Glutamatergic neuron (in vitro differentiated cells): ENCODE measurements around the gene ARSD. TPM values are rescaled to one million over a fixed set of nuclear protein-coding genes. Genes with fewer than 3 reads are reported as not detected.

ENCODE experiments used
- DNase-seq: peaks from one replicate; pipeline ENCODE4 v3.0.0; 2022
- H3K27ac Mint-ChIP-seq: one replicate; pipeline ENCODE4 v1.8.0; 2020; ENCODE audit warnings: mild to moderate bottlenecking, mixed read lengths, inconsistent platforms; ENCODE audit not compliant: unreplicated experiment
- H3K27me3 Mint-ChIP-seq: one replicate; pipeline ENCODE4 v1.8.0; 2020; ENCODE audit warnings: mild to moderate bottlenecking, moderate library complexity, mixed read lengths, inconsistent platforms; ENCODE audit not compliant: unreplicated experiment
- H3K36me3 Mint-ChIP-seq: one replicate; pipeline ENCODE4 v1.8.0; 2020; ENCODE audit warnings: mild to moderate bottlenecking, mixed read lengths, inconsistent platforms; ENCODE audit not compliant: unreplicated experiment
- H3K4me1 Mint-ChIP-seq: one replicate; pipeline ENCODE4 v1.8.0; 2020; ENCODE audit warnings: mild to moderate bottlenecking, low read depth, mixed read lengths, inconsistent platforms; ENCODE audit not compliant: unreplicated experiment
- H3K4me3 Mint-ChIP-seq: one replicate; pipeline ENCODE4 v1.8.0; 2020; ENCODE audit warnings: mild to moderate bottlenecking, mixed read lengths, inconsistent platforms; ENCODE audit not compliant: unreplicated experiment
- H3K9me3 Mint-ChIP-seq: one replicate; pipeline ENCODE4 v1.8.0; 2020; ENCODE audit warnings: mild to moderate bottlenecking, moderate library complexity, mixed read lengths, inconsistent platforms; ENCODE audit not compliant: unreplicated experiment
- CTCF ChIP-seq: fragments of 200-600 bp; sonication (generic); IDR thresholded peaks from one replicate; pipeline ENCODE4 v1.5.0; 2021; ENCODE audit not compliant: partially characterized antibody, unreplicated experiment
- total RNA-seq: library from RNA; stranded (reverse); fragmentation: NEBNext Ultra II Directional; extraction: Animal tissue kit (Norgen Biotek cat#: 25700); gene quantifications from one replicate; pipeline ENCODE4 v1.2.1, GENCODE V29; 2021; ENCODE audit not compliant: unreplicated experiment

The ARSD gene
- total RNA-seq, 1 donor from 2014 or later, result 13.3 TPM

- Mint-ChIP-seq H3K4me3 (no peak overlapping the region), H3K4me1 (no peaks in the 10 kb centered on the region), H3K27ac (no peak overlapping the region), H3K27me3 (peaks cover 2% of the 10 kb centered on the region), H3K9me3 (peaks cover 3% of the 10 kb centered on the region), H3K36me3 (no peaks in the 10 kb centered on the region)
- TF ChIP-seq CTCF, result no peak
- DNase-seq, result no peak
These were observed 56.4 kb downstream of the ARSD start for GRCh38 chrX:2872671-2873277.

GRCh38 chrX:2871831-2872230 is 57.3 kb downstream of the ARSD start:
- no peak for TF ChIP-seq CTCF
- Mint-ChIP-seq H3K9me3 (peaks cover 3% of the 10 kb centered on the region), H3K27me3 (peaks cover 2% of the 10 kb centered on the region), H3K27ac (no peak overlapping the region), H3K4me1 (no peaks in the 10 kb centered on the region), H3K4me3 (no peak overlapping the region), H3K36me3 (no peaks in the 10 kb centered on the region)
- DNase-seq, result no peak

GRCh38 chrX:2870650-2871049 is 58.5 kb downstream of the ARSD start:
- Mint-ChIP-seq H3K9me3 (peaks cover under 1% of the 10 kb centered on the region), H3K36me3 (no peaks in the 10 kb centered on the region), H3K27me3 (peaks cover 2% of the 10 kb centered on the region), H3K27ac (no peak overlapping the region), H3K4me1 (no peaks in the 10 kb centered on the region), H3K4me3 (no peak overlapping the region)
- no peak for TF ChIP-seq CTCF
- no peak for DNase-seq

GRCh38 chrX:2867206-2867605 is 61.9 kb downstream of the ARSD start:
- H3K4me3 Mint-ChIP-seq, result no peak overlapping the region
- no peaks in the 10 kb centered on the region for H3K9me3 Mint-ChIP-seq
- no peak for DNase-seq
- no peaks in the 10 kb centered on the region for H3K36me3 Mint-ChIP-seq
- no peak overlapping the region for H3K27ac Mint-ChIP-seq
- H3K27me3 Mint-ChIP-seq, result peaks cover 2% of the 10 kb centered on the region
- no peak for TF ChIP-seq CTCF
- no peaks in the 10 kb centered on the region for H3K4me1 Mint-ChIP-seq

- Mint-ChIP-seq H3K27ac (no peak overlapping the region), H3K27me3 (peaks cover 2% of the 10 kb centered on the region), H3K36me3 (no peaks in the 10 kb centered on the region), H3K4me3 (no peak overlapping the region), H3K9me3 (peaks cover 1% of the 10 kb centered on the region), H3K4me1 (no peaks in the 10 kb centered on the region)
- DNase-seq, result no peak
- no peak for TF ChIP-seq CTCF
These were observed 65.5 kb downstream of the ARSD start for GRCh38 chrX:2863646-2864045.
